Stimulated activated CD8-positive, alpha-beta memory T cell treated with anti-CD3 and anti-CD28 coated beads, Interleukin-7, amount 100 ng/mL, for 24 hours (primary cell): ENCODE measurements around the gene CERS2.

Source experiments
- DNase-seq: peaks from one replicate; pipeline ENCODE4 v3.0.0-alpha.2; 2020; ENCODE audit warnings: low read depth

The CERS2 gene, protein sequence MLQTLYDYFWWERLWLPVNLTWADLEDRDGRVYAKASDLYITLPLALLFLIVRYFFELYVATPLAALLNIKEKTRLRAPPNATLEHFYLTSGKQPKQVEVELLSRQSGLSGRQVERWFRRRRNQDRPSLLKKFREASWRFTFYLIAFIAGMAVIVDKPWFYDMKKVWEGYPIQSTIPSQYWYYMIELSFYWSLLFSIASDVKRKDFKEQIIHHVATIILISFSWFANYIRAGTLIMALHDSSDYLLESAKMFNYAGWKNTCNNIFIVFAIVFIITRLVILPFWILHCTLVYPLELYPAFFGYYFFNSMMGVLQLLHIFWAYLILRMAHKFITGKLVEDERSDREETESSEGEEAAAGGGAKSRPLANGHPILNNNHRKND

GRCh38 chr1:150974580-150975478 is at the start of gene CERS2:
TSS of gene CERS2 (minus strand) at chr1:150974835. CDS start at chr1:150969090, 5,745 bp downstream.
- DNase-seq: no peak

DNA sequence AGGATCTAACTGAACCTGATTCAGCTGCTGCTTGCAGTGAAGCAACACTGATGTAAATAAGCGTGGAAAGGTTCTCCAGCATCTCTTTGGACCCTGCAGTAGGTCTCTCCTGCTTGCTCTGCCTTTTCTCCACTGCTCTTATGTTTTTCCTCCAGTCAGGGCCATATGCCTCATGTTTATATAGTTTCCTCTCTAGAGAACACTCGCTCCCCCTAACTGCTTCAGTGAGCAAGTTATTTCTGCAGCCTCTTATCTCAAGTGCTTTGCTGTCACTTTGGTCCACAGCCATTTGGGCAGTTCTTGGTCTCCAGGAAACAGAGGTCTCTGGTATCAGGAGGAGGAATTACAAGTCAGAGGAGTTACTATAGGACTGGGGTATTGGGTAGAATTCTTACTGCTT is 38.9 kb upstream of the CERS2 start:
- DNase-seq: no peak

- DNase-seq: no peak
Measured at GRCh38 chr1:151012684-151013471, 38.2 kb upstream of the CERS2 start.

- no peak for DNase-seq
Measured at GRCh38 chr1:151011154-151011850, 36.7 kb upstream of the CERS2 start.

DNA sequence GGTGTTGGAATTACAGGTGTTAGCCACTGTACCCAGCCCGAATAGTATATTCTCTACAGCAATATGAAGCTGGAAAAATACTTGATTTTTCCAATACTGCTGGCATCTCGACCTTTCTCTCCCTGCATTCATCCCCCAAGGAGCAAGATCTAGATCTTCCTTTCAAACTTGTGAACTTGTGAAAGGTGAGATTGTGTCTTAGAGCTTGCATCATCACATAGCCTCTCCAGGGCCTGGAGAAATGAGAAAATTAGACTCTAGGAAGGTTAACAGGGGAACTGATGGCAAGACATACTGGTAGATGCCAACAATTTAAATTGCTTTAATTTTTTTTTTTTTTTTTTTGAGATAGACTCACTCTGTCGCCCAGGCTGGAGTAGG is 35.7 kb upstream of the CERS2 start:
- no peak for DNase-seq

- DNase-seq: no peak
Measured at GRCh38 chr1:151009674-151010345, 35.2 kb upstream of the CERS2 start.

- no peak for DNase-seq
Measured at GRCh38 chr1:151009206-151009587, 34.6 kb upstream of the CERS2 start.

DNA sequence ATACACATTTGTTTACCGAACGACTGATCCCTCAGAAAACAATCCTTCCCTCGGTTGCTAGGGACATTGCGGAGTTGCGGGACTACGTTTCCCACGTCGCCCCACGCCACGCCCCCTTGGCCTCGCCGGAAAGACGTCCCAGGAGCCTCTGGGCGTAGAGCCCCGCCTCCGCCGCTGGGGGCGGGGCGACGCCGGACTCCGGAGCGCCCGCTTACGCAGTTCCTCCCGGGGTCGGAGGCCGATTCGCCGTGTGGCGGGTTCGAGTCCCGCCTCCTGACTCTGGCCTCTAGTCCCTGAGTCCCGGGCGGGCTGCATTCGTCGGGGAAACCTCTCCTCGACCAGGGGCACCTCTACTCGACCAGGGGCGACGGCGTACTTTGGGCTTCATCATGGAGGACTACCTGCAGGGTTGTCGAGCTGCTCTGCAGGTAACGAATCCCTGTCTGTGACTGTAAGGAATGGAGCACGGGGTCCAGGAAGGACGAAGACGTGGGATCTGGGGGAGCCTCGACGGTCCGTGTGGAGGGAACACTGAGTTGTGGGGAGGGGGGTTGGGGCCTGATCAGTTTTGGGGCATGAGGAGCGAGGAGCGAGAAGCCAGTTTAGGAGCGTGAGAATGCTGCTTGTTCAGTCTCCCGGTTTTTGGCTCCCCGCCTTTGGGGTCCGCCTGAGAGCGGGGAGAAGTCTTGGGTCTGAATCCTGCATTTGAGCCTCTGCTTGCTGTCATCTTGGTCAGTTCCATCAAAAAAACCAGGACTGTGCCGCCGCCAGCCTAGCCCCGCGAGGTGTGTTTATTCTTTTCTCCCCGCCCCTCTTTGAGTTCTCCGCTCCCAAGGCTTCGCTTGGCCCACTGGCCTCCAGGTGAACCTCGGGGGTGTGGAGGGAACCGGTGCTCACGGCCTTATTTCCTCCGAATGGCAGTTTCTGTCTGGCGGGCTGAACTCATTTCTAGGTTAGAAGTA is 33.9 kb upstream of the CERS2 start, which contains the start of gene PRUNE1:
Gene PRUNE1 (plus strand): TSS at position 206 of the 962 bp plus-strand sequence. CDS start 184 bp downstream, at position 390.
- DNase-seq: peak; percentile 91

DNA sequence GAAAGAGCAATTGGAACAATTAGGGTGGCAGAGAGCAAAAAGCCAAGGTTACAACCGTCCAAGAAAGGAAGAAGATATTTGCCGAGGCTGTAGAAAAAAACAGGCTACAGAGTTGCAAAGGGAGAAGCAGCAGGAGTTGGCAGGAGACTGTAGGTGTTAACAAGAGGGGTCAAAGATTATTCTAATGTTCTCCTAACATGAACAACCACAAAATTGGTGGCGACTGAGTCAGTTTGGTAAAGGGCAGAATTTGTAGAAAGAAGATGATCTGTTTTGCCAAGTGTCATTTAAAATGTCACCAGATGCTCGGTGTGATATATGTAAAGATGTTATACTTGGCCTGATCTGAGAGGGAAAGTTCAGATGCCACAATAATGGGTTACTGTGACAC is 33.2 kb upstream of the CERS2 start:
- no peak for DNase-seq

GRCh38 chr1:151006327-151007052 is 31.9 kb upstream of the CERS2 start, which contains the start of gene MINDY1:
TSS of gene MINDY1 (minus strand) at chr1:151006902. CDS start at chr1:151002617, 4,285 bp downstream.
- no peak for DNase-seq

DNA sequence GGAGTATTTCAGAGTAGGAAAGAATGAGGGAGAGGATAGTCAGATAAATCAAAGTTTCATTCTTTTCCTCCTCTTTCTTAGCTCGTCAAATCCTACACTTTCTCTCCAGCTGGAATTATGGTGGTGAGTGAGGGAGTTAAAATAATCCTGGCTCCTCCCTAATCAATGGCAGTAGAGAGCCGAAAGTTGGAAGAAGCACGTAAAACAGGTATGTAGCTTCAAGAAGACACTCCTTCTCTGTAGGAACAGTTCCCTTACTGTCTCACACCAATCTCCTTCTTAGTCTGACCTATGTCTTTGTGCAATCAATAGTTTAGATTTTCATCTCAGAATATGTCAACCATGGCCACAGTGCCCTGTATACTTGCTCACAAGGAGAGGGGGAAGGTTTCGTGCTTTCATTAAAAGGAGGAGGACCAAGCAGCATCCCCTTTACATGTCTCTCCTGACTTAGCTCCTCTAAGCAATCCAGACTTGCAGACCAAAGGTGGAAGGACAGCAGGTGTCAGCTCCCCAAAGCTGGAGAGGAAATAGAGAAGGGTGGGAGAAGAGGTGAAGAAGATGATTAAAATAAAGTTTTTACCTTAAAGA is 31.2 kb upstream of the CERS2 start:
- no peak for DNase-seq

DNA sequence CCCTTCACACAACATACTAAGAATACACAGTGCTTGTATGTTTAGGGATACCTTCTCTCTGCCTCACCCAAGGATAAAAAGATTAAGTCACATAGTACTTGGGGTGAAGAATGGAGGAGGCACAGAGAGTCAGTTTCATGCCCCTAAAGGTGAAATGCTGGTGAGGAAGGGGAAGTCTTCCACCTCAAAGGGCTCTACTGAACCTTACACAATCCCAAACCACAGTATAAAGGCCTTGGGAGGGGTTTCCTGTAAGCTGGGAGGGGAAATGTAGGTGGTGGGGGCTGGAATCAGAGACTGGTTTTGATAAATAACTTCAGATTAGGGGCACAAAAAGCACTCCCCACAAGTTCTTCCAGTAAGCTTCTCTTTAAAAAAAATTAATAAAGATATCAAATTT is 28.5 kb upstream of the CERS2 start:
- DNase-seq: no peak

DNA sequence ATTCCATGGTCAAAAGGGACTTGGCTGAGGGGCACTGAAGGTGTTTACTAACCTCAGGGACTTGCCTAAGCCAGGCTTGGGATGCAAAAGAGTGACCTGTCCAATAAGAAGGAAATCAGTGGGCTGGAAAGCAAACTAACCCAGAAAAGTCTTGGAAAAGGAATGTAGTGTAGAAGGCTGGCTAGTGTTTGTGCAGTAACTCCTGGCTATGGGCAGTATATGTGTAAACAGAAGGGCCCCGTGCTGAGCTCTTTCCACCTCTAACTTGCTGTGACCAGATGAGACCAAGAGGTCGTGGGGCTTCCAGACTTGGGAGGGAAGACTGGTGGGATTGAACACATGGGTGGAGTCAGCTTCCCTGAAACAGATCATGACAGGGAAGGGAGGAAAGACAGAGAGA is 28.0 kb upstream of the CERS2 start:
- DNase-seq: no peak

DNA sequence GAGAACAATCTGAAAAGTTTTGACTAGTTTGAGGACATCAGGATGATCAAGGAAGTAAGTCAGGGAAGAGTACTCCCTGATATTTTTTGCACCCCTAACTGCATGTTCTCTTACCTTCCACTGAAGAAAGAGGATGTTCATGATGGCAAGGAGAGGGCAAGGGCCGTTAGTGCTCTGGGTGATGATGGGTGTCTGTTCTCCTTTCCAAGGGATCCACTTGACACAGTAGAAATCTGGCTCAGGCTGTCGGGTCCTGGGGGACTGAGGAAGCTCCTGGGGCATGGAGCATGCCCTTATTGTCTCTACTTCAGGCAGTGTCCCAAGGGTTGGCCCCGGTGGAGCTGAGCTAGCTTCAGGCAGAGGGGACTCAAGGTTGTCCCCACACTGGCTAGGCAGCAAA is 27.4 kb upstream of the CERS2 start:
- DNase-seq: no peak

DNA sequence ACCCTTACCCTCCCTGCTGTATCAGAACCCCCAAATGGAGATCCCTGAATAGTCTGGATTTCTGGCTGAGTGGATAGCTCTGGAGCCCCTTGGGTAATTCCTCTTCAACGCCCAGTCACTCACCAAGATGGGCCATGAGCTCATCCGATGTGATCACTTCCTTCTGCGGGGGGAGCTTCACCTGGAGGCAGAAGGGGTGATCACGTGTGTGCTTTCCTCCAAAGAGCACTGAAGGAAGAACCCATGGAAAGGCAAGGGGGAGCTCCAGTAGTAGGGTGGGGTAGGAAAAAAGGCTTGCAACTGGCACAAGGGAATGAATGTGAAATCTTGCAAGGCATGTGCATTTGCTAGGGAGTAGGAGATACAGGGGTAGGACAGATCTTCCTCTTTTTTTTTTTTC is 27.0 kb upstream of the CERS2 start:
- no peak for DNase-seq

DNA sequence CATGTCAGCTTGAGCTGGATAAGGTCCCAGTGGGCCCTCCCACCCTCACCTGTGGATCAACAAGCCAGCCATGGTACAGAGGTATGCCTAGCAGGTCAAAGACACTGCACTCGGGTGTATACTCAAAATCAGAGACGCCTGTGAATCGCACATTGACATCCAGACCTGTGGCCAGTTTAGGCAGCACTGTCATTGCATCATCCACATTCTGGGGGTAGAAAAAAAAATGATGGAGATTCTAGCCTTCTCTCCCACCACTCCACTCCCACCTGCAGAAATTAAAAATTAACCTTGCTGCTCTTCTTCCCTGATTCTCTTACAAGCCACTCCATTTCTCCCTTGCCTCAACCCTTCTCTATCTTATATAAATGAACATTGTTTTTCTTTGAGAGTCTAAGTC is 25.8 kb upstream of the CERS2 start:
- no peak for DNase-seq

DNA sequence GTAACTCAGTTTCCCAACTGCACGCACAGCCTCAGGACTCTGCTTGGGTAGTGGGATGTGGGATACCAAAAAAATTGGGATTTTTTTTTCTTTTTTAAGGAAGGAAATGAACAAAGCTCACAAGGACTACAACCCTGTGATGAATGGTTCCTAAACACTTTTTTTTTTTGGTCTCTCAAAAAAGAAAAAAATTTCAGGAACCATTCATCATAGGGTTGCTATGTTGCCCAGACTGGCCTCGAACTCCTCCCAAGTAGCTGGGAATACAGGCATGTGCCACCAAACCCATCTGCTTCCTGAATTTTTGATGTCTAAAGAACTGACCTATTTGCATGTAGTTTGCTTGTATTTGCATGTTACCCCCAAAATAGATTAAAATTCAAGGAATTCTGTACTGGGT is 25.3 kb upstream of the CERS2 start:
- no peak for DNase-seq

- no peak for DNase-seq
Measured at GRCh38 chr1:150999051-150999674, 24.5 kb upstream of the CERS2 start.
